Neuronal stem cell (in vitro differentiated cells): ENCODE results near the gene ARL10.

Experiments used
- DNase-seq: peaks from one replicate; pipeline ENCODE4 v3.0.0-alpha.2; 2013; ENCODE audit warnings: low spot score
- H2AFZ ChIP-seq: one replicate; pipeline ENCODE4 v1.6.1; 2013; ENCODE audit warnings: mild to moderate bottlenecking, low read length, inconsistent platforms
- H2AK5ac ChIP-seq: 2 replicates; pipeline ENCODE4 v1.6.1; 2013; ENCODE audit warnings: low read depth, mild to moderate bottlenecking, inconsistent platforms, low read length, moderate library complexity, mixed read lengths
- H2BK120ac ChIP-seq: 2 replicates; pipeline ENCODE4 v1.6.1; 2013; ENCODE audit warnings: low read depth, mild to moderate bottlenecking, inconsistent platforms, low read length, moderate library complexity, mixed read lengths
- H2BK12ac ChIP-seq: one replicate; pipeline ENCODE4 v1.6.1; 2013; ENCODE audit warnings: low read length, inconsistent platforms
- H2BK15ac ChIP-seq: 2 replicates; pipeline ENCODE4 v1.6.1; 2013; ENCODE audit warnings: mild to moderate bottlenecking, low read length, inconsistent platforms, mixed read lengths
- H2BK5ac ChIP-seq: one replicate; pipeline ENCODE4 v1.6.1; 2013; ENCODE audit warnings: inconsistent platforms, mild to moderate bottlenecking, low read length, moderate library complexity
- H3K14ac ChIP-seq: one replicate; pipeline ENCODE4 v1.6.1; 2013; ENCODE audit warnings: low read length, inconsistent platforms
- H3K18ac ChIP-seq: 2 replicates; pipeline ENCODE4 v1.6.1; 2013; ENCODE audit warnings: low read length, inconsistent platforms
- H3K23ac ChIP-seq: 2 replicates; pipeline ENCODE4 v1.6.1; 2013; ENCODE audit warnings: low read depth, mild to moderate bottlenecking, mixed read lengths, low read length, inconsistent platforms; ENCODE audit not compliant: poor library complexity
- H3K27ac ChIP-seq: replicated peaks from 3 replicates; pipeline ENCODE4 v1.5.1; 2013; ENCODE audit warnings: low read length, inconsistent platforms
- H3K27me3 ChIP-seq, 3 experiments: 2 replicates each; pipeline ENCODE4 v1.6.1; 2013; ENCODE audit warnings: low read length in 3 of 3, mild to moderate bottlenecking in 2 of 3, inconsistent platforms in 1 of 3, low read depth in 1 of 3, mixed read lengths in 1 of 3, moderate library complexity in 1 of 3; ENCODE audit not compliant: control insufficient read depth in 3 of 3, insufficient read depth in 3 of 3
- H3K36me3 ChIP-seq, 2 donors: replicated peaks in 1 of 2; 2 replicates each; pipeline ENCODE4 v1.6.1; 2013; ENCODE audit warnings: low read length in 2 of 2; ENCODE audit not compliant: control insufficient read depth in 2 of 2, insufficient read depth in 2 of 2
- H3K4ac ChIP-seq: 2 replicates; pipeline ENCODE4 v1.6.1; 2013; ENCODE audit warnings: inconsistent platforms, mild to moderate bottlenecking, low read length, moderate library complexity
- H3K4me1 ChIP-seq, 2 donors: 1 replicate in 1 of 2; 2 replicates in 1 of 2; pipeline ENCODE4 v1.6.1; 2013; ENCODE audit warnings: low read length in 2 of 2, low read depth in 1 of 2; ENCODE audit not compliant: control insufficient read depth in 2 of 2, insufficient read depth in 1 of 2
- H3K4me2 ChIP-seq: one replicate; pipeline ENCODE4 v1.6.1; 2013; ENCODE audit warnings: mild to moderate bottlenecking, low read length, inconsistent platforms; ENCODE audit not compliant: insufficient read depth, poor library complexity, severe bottlenecking
- H3K4me3 ChIP-seq, 2 donors: 2 replicates each; pipeline ENCODE4 v1.5.1; 2013; ENCODE audit warnings: low read length in 2 of 2, mild to moderate bottlenecking in 2 of 2, inconsistent platforms in 1 of 2, moderate library complexity in 1 of 2
- H3K79me1 ChIP-seq: one replicate; pipeline ENCODE4 v1.6.1; 2013; ENCODE audit warnings: low read depth, mild to moderate bottlenecking, inconsistent platforms, low read length, moderate library complexity
- H3K9ac ChIP-seq: one replicate; pipeline ENCODE4 v1.6.1; 2013; ENCODE audit warnings: mild to moderate bottlenecking, low read depth, low read length, inconsistent platforms; ENCODE audit not compliant: poor library complexity
- H3K9me3 ChIP-seq, 2 donors: replicated peaks in 1 of 2; 2 replicates each; pipeline versions ENCODE3 to v1.6.1; 2013; ENCODE audit warnings: low read length in 2 of 2, mild to moderate bottlenecking in 2 of 2, inconsistent platforms in 1 of 2, low read depth in 1 of 2, mixed read lengths in 1 of 2, moderate library complexity in 1 of 2; ENCODE audit not compliant: control insufficient read depth in 2 of 2, insufficient read depth in 1 of 2
- H4K8ac ChIP-seq: one replicate; pipeline ENCODE4 v1.6.1; 2013; ENCODE audit warnings: low read depth, mild to moderate bottlenecking, inconsistent platforms, low read length, moderate library complexity
- H4K91ac ChIP-seq: one replicate; pipeline ENCODE4 v1.6.1; 2013; ENCODE audit warnings: low read length, low read depth, mild to moderate bottlenecking, inconsistent platforms; ENCODE audit not compliant: poor library complexity
- WGBS, 2 donors: extraction: QIAGEN DNeasy Blood & Tissue Kit; methylation state at CpG; one replicate each; pipeline ENCODE4 v1.1.7; 2013; ENCODE audit warnings: missing lambda C conversion rate in 2 of 2, mixed read lengths in 1 of 2; ENCODE audit not compliant: insufficient read length in 2 of 2, insufficient replicate concordance in 1 of 2; ENCODE audit errors: extremely low coverage in 2 of 2; 5-methylcytosine and 5-hydroxymethylcytosine counted together

ARL10 gene

GRCh38 chr5:176384366-176384930 lies 19.2 kb downstream of the ARL10 start:
- Histone ChIP-seq H3K4me2 (no peak overlapping the region), H3K36me3 (peaks cover 19 to 63% of the 10 kb centered on the region in 2 donors), H2AFZ (no peak overlapping the region), H3K18ac (no peak overlapping the region), H2BK15ac (no peak overlapping the region), H2BK5ac (no peak overlapping the region), H2AK5ac (no peak overlapping the region), H4K91ac (no peak overlapping the region), H3K79me1 (peaks cover 3% of the 10 kb centered on the region), H3K4ac (no peak overlapping the region), H2BK12ac (no peak overlapping the region), H3K9ac (no peak overlapping the region), H3K4me1 (peaks cover 1 to 6% of the 10 kb centered on the region in 2 donors), H3K9me3 (no peaks in the 10 kb centered on the region), H3K27me3 (no peaks in the 10 kb centered on the region), H3K4me3 (no peak overlapping the region), H3K14ac (no peak overlapping the region), H3K23ac (no peak overlapping the region), H2BK120ac (no peak overlapping the region), H4K8ac (no peak overlapping the region), H3K27ac (no peak overlapping the region)
- no CpG with 5 or more reads among the region's 8 CpGs for WGBS, 2 donors
- no peak for DNase-seq

DNA sequence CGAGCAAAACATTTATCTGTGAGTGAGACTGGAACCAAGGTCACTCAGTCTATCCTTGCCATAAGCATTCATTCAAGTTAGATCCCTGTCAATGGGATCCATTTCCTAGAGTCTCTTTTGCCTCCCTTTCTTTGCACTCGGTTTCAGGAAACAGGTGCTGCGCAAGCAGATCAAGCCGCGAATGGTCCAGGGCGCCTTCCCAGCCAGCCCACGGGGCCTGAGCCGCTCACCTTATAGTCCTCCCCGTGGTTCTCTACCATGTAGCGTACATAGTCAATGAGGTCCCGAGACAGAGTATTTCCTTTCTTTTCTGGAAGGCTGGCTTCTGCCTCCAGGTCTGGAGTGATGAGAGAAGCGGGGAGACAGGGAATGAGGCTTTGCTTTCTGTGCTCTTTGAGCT lies 19.7 kb downstream of the ARL10 start:
- H4K91ac ChIP-seq = no peak overlapping the region
- H3K9me3 ChIP-seq = no peaks in the 10 kb centered on the region
- no CpG with 5 or more reads among the region's 12 CpGs for WGBS, 2 donors
- no peak overlapping the region for H2BK5ac ChIP-seq
- no peak overlapping the region for H3K4ac ChIP-seq
- no peak overlapping the region for H3K4me3 ChIP-seq
- no peak overlapping the region for H2BK120ac ChIP-seq
- H3K23ac ChIP-seq = no peak overlapping the region
- no peak overlapping the region for H3K4me2 ChIP-seq
- DNase-seq = no peak
- no peak overlapping the region for H2AK5ac ChIP-seq
- H2AFZ ChIP-seq = no peak overlapping the region
- peaks cover 3% of the 10 kb centered on the region for H3K79me1 ChIP-seq
- H3K27me3 ChIP-seq = no peaks in the 10 kb centered on the region
- no peak overlapping the region for H3K9ac ChIP-seq
- H3K4me1 ChIP-seq = peaks cover 1 to 10% of the 10 kb centered on the region in 2 donors
- H3K14ac ChIP-seq = no peak overlapping the region
- no peak overlapping the region for H2BK15ac ChIP-seq
- H2BK12ac ChIP-seq = no peak overlapping the region
- H3K27ac ChIP-seq = no peak overlapping the region
- H3K36me3 ChIP-seq = peaks cover 19 to 63% of the 10 kb centered on the region in 2 donors
- no peak overlapping the region for H3K18ac ChIP-seq
- H4K8ac ChIP-seq = no peak overlapping the region

DNA sequence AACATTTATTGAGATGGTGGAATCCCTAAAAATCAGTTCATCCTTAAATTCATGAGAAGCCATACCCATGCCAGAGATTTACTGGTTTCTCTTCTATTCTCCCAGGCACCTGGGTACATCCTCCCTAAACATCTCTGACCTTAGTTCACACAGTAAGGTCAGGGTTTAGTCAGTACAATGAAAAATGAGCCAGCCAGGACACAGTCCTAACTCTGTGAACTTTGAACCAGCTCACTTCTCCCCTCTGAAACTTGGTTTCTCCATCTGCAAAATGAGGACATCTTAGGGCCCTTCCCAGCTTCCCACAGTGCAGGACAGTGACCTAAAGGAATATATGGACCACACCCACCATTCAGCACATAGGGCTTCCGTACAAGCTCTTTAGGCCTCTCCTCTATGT lies 21.2 kb downstream of the ARL10 start:
- no peak overlapping the region for H2AFZ ChIP-seq
- H3K27ac ChIP-seq = no peak overlapping the region
- H3K36me3 ChIP-seq = peaks cover 23 to 67% of the 10 kb centered on the region in 2 donors
- H2BK120ac ChIP-seq = no peak overlapping the region
- H3K4me2 ChIP-seq = no peak overlapping the region
- no CpG with 5 or more reads among the region's 1 CpG for WGBS, 2 donors
- no peaks in the 10 kb centered on the region for H3K27me3 ChIP-seq
- no peak overlapping the region for H3K4me3 ChIP-seq
- no peak overlapping the region for H2BK5ac ChIP-seq
- H2BK12ac ChIP-seq = no peak overlapping the region
- H3K4me1 ChIP-seq = peaks cover 1 to 10% of the 10 kb centered on the region in 2 donors
- H4K8ac ChIP-seq = no peak overlapping the region
- H3K9ac ChIP-seq = no peak overlapping the region
- no peak overlapping the region for H2AK5ac ChIP-seq
- peaks cover 3% of the 10 kb centered on the region for H3K79me1 ChIP-seq
- H3K23ac ChIP-seq = no peak overlapping the region
- H3K14ac ChIP-seq = no peak overlapping the region
- no peak overlapping the region for H3K4ac ChIP-seq
- H4K91ac ChIP-seq = no peak overlapping the region
- H3K9me3 ChIP-seq = no peaks in the 10 kb centered on the region
- H2BK15ac ChIP-seq = no peak overlapping the region
- no peak for DNase-seq
- H3K18ac ChIP-seq = no peak overlapping the region

- Histone ChIP-seq H2BK12ac (no peak overlapping the region), H3K14ac (no peak overlapping the region), H3K23ac (no peak overlapping the region), H3K36me3 (peaks cover 19 to 67% of the 10 kb centered on the region in 2 donors), H2AFZ (peak overlapping the region; percentile 92), H3K4me2 (peak overlapping the region; percentile 98), H2BK120ac (no peak overlapping the region), H4K8ac (no peak overlapping the region), H3K4me1 (peaks cover 1 to 10% of the 10 kb centered on the region in 2 donors), H3K4me3 (peak overlapping the region; percentile 46 to 84), H2BK5ac (no peak overlapping the region), H3K4ac (no peak overlapping the region), H3K27me3 (no peaks in the 10 kb centered on the region), H3K9ac (no peak overlapping the region), H2AK5ac (no peak overlapping the region), H4K91ac (no peak overlapping the region), H2BK15ac (no peak overlapping the region), H3K9me3 (no peaks in the 10 kb centered on the region), H3K18ac (no peak overlapping the region), H3K79me1 (peaks cover 3% of the 10 kb centered on the region), H3K27ac (no peak overlapping the region)
- DNase-seq = no peak
- WGBS, 2 donors = no CpG with 5 or more reads among the region's 8 CpGs
These were observed 22.2 kb downstream of the ARL10 start for GRCh38 chr5:176387384-176387925.
